HTR-8/SVneo (cell line): ENCODE data around the gene KMT2B.

Experiments used
- DNase-seq: peaks from one replicate; pipeline ENCODE4 v3.0.0; 2011; ENCODE audit warnings: low spot score, mixed read lengths; ENCODE audit not compliant: insufficient read length
- FAIRE-seq: peaks from 2 replicates; lab custom pipeline; 2011; peaks lifted over from hg19 to GRCh38; lab: Jason Lieb, UNC

Gene KMT2B

GRCh38 chr19:35708391-35708790 lies 9.4 kb upstream of the KMT2B start:
- no peak for DNase-seq
- no peak for FAIRE-seq

DNA sequence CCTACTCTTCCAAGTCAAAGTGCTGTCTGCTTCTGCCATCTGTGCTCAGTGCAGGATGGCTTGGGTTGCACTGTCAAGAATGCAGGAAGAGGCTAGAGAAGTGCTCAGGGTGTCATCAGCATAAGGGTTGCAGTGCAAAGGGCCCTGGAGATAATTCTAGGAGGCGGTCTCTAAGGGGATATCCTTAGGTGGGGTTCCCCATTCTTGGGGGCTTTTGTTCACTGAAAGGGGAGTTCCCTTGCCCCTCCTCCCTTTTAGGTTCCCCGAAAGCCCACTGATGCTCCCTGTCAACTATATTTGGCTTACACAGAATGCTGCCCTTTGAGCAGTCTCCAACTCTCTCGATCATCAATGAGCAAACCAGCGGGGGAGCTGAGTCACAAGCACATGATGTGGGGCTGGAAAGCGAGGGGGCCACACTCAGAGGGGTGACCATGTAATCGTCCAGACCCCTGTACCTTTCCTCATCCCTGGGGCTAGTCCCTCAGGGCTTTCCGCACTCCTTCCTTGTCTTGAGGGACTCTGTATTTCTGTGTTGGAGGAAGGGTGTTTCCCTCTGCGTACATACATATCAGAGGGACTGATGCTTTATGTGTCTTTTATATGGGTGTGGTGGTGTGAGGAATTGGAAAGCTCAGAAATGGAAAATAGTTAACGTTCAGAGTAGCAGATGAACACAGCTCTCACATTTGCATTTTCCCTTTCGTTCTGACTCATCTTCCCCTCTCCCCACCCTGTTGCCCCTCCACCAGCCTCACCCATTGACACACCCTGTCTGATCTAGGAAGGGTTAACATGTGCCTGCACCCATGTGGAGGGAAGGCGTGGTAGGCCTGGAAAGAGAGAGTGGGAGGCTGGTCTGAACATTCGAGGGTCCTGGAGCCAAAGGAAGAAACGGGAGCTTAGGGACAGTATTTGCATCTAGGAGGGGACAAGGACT lies 6.7 kb upstream of the KMT2B start:
- FAIRE-seq, result no peak
- no peak for DNase-seq

DNA sequence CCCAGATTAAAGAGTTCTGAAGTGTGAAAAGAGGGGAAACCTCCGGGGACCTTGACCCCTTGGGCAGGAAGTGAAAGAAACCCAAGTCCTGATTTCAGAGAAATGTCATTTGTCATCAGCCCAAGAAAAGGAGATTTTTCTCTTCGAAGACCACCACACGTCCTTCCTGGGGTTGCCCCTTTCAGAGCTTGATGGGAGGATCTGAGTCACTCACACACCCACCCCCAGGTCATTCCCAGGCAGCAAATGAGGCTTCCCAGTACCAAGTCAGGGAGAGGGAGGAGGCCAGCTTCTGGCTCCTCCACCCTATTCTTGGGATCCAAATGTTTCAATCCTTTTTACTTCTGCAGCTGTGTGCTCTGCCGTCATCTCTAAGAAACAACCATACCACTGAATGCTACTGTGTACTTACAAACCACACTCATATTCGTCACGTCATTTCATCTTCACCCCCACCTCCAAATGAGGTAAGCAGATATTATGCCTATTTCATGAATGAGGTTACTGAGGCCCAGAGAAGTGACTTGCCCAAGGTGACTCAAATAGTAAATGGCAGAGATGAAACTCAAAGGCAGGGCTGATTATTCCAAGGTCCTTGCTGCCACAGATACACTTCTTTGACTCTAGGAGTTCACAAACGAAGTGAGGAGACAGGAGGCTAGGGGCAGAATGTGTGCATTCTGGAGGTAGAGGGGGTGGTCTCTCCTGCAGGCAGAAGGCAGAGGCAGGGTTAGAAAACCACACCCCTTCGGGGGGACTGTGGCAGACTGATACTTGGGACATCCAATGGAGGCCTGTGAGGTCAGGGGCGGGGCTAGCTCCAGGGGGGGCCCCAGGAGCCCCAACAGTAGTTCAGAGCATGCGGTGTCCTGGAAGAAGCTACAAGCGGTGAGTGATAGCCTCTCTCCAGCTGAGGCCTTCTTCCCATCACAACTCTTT lies 5.0 kb upstream of the KMT2B start:
- FAIRE-seq (no peak), DNase-seq (no peak)

DNA sequence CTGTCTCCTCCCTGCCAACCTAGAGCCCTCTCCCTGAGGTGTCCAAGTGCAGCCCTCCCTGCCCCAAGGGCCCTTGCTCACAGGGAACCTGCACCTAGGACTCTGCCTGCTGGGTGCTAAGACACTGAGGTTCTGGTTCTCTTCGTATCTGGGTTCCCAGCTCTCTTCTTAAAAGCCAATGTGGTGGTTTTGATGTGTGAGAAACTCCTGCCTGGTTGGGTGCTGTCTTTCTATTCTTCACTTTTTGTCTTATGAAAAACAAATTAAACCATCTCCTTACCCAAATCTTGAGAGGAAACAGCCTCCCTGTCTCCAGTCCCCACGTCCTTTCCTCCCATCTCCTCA lies 4.3 kb upstream of the KMT2B start:
- FAIRE-seq, result no peak

GRCh38 chr19:35713904-35714495 lies 3.8 kb upstream of the KMT2B start:
- FAIRE-seq (no peak), DNase-seq (no peak)

More for the DNA sequence above, 4.3 kb upstream of the KMT2B start:
- no peak for DNase-seq

DNA sequence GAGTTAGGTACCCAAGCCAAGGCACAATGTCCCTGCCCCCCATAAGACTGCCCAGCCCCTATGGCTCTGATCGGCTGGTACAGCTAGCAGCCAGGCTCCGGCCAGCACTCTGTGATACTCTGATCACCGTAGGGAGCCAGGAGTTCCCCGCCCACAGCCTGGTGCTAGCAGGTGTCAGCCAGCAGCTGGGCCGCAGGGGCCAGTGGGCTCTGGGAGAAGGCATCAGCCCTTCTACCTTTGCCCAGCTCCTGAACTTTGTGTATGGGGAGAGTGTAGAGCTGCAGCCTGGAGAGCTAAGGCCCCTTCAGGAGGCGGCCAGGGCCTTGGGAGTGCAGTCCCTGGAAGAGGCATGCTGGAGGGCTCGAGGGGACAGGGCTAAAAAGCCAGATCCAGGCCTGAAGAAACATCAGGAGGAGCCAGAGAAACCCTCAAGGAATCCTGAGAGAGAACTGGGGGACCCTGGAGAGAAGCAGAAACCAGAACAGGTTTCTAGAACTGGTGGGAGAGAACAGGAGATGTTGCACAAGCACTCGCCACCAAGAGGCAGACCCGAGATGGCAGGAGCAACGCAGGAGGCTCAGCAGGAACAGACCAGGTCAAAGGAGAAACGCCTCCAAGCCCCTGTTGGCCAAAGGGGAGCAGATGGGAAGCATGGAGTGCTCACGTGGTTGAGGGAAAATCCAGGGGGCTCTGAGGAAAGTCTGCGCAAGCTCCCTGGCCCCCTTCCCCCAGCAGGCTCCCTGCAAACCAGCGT lies 3.0 kb upstream of the KMT2B start:
- FAIRE-seq (no peak), DNase-seq (no peak)

GRCh38 chr19:35715355-35715809 lies 2.4 kb upstream of the KMT2B start:
- FAIRE-seq, result no peak

GRCh38 chr19:35715981-35716800 lies 1.6 kb upstream of the KMT2B start:
- DNase-seq (peak; percentile 57), FAIRE-seq (peak; percentile 65)

More at GRCh38 chr19:35715355-35715809, 2.4 kb upstream of the KMT2B start:
- DNase-seq, result no peak

DNA sequence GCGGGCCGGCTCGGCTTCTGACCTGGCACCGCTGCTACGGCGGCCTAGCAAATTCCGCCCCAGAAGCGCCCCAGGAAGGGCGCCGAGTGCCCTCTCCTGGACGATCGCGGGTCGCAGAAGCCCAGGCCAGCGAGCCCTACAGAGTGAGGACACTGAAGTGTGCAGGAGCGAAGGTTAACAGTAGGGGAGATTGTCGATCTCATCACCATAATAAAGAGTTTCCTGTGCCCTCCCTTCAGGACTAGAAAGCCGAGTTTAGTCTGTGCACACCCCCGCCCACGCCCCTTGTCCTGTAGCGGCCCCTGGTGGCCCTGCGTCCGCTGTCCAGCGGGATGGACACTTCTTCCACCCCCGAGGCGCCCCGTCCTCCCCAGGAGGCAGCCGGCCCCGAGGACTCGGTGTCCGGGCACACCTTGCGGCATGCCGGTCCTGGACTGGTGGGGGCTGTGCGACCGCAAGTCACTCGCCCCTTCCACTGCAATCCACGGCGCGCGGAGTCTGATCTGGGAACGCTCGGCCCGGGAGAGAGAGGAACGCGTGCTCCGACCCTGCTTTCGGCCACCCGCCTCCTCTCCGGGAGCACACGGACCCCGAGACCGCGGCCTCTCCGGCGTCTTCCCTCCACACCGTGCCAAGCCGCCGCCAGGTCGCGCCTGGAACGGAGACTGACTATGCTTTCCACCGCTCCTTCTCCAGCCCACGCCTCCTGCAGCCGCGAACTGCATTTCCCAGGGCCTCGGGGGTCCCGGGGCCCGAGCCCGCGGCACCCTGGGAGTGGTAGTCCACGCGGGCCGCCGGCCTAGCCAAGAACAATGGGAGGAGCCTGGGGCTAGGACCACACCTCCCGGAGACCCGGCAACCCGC lies 770 bp upstream of the KMT2B start:
- FAIRE-seq (peak; percentile 46), DNase-seq (peak; percentile 88)

DNA sequence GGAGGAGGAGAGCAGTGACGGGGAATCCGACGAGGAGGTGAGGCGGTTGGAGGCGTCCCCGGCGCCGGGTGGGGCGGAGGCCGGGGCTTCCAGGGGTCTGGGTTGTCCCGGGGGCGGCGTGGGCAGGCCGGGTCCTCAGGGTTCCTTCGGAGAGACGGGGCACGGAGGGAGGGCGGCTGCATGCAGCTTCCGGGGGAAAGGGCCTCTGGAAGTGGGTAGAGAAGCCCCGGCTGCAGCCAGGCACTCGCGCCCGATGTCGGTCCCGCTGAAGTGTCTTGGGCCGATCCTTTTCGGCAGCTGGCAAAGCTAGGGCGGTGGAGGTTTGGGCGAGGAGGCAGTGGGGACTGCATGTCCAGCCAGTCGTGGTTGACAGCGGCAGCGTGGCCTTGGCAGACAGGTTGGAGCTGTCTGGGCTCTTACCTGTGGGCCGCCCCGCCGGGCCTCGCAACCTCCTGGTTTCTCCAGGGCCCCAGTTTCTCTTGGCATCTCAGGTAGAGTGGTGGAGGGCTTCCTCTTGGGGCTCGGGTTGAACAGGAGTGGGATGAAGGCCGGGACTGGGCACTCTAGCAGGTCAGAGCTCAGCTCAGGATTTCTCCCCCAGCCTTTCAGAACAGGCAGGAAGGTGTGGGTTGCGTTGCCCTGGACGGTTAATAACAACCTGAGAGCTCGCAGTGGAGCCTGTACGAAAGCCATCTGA lies 690 bp downstream of the KMT2B start:
- DNase-seq, result no peak
- FAIRE-seq, result no peak

GRCh38 chr19:35719402-35720162 lies 1.8 kb downstream of the KMT2B start:
- FAIRE-seq (no peak), DNase-seq (no peak)

GRCh38 chr19:35720163-35720524 lies 2.3 kb downstream of the KMT2B start:
- no peak for FAIRE-seq

GRCh38 chr19:35720648-35721047 lies 2.8 kb downstream of the KMT2B start:
- DNase-seq (no peak), FAIRE-seq (no peak)

More at GRCh38 chr19:35720163-35720524, 2.3 kb downstream of the KMT2B start:
- no peak for DNase-seq

DNA sequence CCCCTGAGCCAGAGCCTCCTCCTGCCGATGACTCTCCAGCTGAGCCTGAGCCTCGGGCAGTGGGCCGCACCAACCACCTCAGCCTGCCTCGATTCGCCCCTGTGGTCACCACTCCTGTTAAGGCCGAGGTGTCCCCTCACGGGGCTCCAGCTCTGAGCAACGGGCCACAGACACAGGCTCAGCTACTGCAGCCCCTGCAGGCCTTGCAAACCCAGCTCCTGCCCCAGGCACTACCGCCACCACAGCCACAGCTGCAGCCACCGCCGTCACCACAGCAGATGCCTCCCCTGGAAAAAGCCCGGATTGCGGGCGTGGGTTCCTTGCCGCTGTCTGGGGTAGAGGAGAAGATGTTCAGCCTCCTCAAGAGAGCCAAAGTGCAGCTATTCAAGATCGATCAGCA lies 3.6 kb downstream of the KMT2B start:
- no peak for DNase-seq
- no peak for FAIRE-seq

DNA sequence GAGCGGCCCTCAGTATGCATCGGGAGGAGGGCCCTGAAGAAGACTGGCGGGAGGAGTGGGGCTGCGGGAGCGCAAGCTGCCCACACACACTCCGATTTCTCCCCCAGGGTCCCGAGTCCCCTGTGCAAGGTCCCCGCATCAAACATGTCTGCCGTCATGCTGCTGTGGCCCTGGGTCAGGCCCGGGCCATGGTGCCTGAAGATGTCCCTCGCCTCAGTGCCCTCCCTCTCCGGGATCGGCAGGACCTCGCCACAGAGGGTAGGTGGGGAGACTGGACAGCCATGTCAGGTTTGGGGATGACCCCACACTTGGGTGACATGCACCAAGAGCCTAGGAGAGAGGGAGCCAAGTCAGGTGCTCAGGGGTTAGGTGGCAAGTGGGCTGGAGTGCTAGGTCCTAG lies 4.7 kb downstream of the KMT2B start:
- FAIRE-seq (no peak), DNase-seq (no peak)

DNA sequence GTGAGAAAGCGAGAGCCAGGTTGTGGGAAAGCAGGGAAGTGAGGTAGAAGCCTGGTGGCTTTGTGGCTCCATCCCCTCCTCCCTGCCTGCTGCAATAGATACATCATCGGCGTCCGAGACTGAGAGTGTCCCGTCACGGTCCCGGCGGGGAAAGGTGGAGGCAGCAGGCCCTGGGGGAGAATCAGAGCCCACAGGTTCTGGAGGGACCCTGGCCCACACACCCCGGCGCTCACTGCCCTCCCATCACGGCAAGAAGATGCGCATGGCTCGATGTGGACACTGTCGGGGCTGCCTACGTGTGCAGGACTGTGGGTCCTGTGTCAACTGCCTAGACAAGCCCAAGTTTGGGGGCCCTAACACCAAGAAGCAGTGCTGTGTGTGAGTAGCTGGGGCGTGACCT lies 5.1 kb downstream of the KMT2B start:
- FAIRE-seq (no peak), DNase-seq (no peak)

- no peak for FAIRE-seq
- DNase-seq, result no peak
Measured at GRCh38 chr19:35723671-35724070, 5.9 kb downstream of the KMT2B start.
